Sigmoid colon (tissue), 7 donors: ENCODE data around the gene TMEM215. TPM values are rescaled to one million over a fixed set of nuclear protein-coding genes. Genes with fewer than 3 reads are reported as not detected.
A peak's percentile ranks its signal among the peaks of the same experiment; 100 is the strongest.

ENCODE experiments used
- DNase-seq: peaks from one replicate; pipeline ENCODE4 v3.0.0-alpha.2; 2019
- H3K27ac ChIP-seq, 4 donors: fragments of 200-600 bp; sonication (generic); one replicate each; pipeline ENCODE4 v1.5.1; 2016 to 2019; ENCODE audit warnings: mild to moderate bottlenecking in 1 of 4
- H3K27me3 ChIP-seq, 3 donors: fragments of 200-600 bp; sonication (generic); one replicate each; pipeline ENCODE4 v1.5.1; 2019; ENCODE audit warnings: mild to moderate bottlenecking in 1 of 3
- H3K36me3 ChIP-seq, 4 donors: fragments of 200-600 bp; sonication (generic); one replicate each; pipeline ENCODE4 v1.5.1; 2016 to 2019
- H3K4me1 ChIP-seq, 4 donors: fragments of 200-600 bp; sonication (generic); one replicate each; pipeline ENCODE4 v1.5.1; 2017 to 2019
- H3K4me3 ChIP-seq, 4 donors: fragments of 200-600 bp; sonication (generic); one replicate each; pipeline ENCODE4 v1.5.1; 2017 to 2019; ENCODE audit warnings: mild to moderate bottlenecking in 2 of 4, moderate library complexity in 1 of 4
- H3K9me3 ChIP-seq, 4 donors: fragments of 200-600 bp in 3 of 4; sonication (generic) in 3 of 4; one replicate each; pipeline versions ENCODE4 v1.5.1 to v1.6.1; 2013 to 2019
- EP300 ChIP-seq, 4 donors: sonication (generic); formaldehyde crosslinking; IDR thresholded peaks; one replicate each; pipeline ENCODE4 v1.6.1; 2017; ENCODE audit warnings: antibody characterized with exemption in 4 of 4
- POLR2A ChIP-seq, 2 donors: fragments of 450-650 bp; IDR thresholded peaks; one replicate each; pipeline ENCODE4 v1.6.1; 2016; ENCODE audit warnings: antibody characterized with exemption in 2 of 2, mild to moderate bottlenecking in 2 of 2, moderate library complexity in 2 of 2
- POLR2AphosphoS5 ChIP-seq, 4 donors: sonication (generic); formaldehyde crosslinking; IDR thresholded peaks; one replicate each; pipeline ENCODE4 v1.6.1; 2017; ENCODE audit warnings: antibody characterized with exemption in 4 of 4
- WGBS, 2 donors: extraction: QIAGEN DNeasy Blood & Tissue Kit; methylation state at CpG; one replicate each; pipeline ENCODE4 v1.1.7; 2013; 5-methylcytosine and 5-hydroxymethylcytosine counted together
- intact Hi-C: fragments of 100-400 bp; cut with DNase I; formaldehyde crosslinking; loops from one replicate; pipeline ENCODE4 v1.15.1; 2023
- polyA plus RNA-seq, 3 donors: library from polyadenylated mRNA; stranded (reverse); fragments of 200-250 nt; gene quantifications; one replicate each; pipeline ENCODE4 v1.2.3, GENCODE V29; 2013
- total RNA-seq, 4 donors: library from RNA; depleted of rRNA; stranded (reverse); fragments of >200 nt; gene quantifications; one replicate each; pipeline ENCODE4 v1.1.0, GENCODE V29; 2016
- TF ChIP-seq, protein P1 (sequence below), 4 experiments: fragments of 450-650 bp in 3 of 4; fragments of 200-600 bp in 1 of 4; IDR thresholded peaks; one replicate each; pipeline ENCODE4 v1.5.1; 2016 to 2019; ENCODE audit warnings: antibody characterized with exemption in 4 of 4, mild to moderate bottlenecking in 3 of 4, moderate library complexity in 2 of 4
- donor health status: healthy with polysubstance abuse.
- donor health status: Bipolar disorder and iron deficiency.
- donor health status: healthy.

TMEM215 gene, protein sequence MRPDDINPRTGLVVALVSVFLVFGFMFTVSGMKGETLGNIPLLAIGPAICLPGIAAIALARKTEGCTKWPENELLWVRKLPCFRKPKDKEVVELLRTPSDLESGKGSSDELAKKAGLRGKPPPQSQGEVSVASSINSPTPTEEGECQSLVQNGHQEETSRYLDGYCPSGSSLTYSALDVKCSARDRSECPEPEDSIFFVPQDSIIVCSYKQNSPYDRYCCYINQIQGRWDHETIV
- total RNA-seq: not detected
- not detected for polyA plus RNA-seq

DNA sequence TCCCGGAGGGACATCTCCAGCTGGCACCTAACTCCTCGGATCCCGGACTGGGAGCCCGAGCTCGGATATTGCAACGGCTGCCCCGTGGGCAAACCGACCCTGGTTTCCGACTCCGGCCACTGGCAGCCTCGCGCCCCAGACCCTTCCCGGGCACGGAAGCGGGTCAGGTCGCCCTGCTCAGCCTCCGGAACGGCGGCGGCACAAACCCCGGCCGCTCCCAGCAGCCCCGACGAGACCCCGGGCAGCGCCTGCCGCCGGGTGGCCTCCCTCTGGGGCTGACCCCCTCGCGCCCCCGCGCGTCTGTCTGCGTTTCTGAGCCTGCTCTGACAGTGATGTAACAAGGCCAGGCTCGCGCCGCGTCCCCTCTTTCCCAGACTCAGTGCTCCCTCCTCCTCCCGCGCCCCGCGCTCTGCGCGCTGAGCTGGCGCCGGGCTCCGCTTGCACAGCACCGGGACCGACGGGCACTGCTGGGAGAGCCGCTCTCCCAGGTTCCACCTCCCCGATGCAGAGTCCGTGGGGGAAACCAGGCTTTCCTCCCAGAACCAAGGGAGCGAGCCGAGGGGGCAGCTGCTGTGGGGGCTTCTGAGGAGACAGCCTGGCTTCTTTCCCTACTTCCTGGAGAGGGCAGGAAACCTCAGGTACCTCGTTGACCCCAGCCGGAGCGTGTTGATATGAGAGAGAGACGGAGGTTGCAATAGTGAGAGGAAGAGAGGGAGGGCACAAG is at the start of gene TMEM215:
TMEM215 (plus strand) TSS at position 373 of the 724 bp plus-strand sequence. CDS start 644 bp downstream, outside the sequence.
- WGBS, 2 donors: 3 to 19% methylated on average over 59 of the region's 59 CpGs
- H3K9me3 ChIP-seq: no peaks in the 10 kb centered on the region
- peak within 1 kb of the TSS in 2 of 4 donors; percentile 23 to 30 for H3K4me3 ChIP-seq
- no peak for TF ChIP-seq POLR2A (IDR thresholded peaks at IDR 0.05)
- TF ChIP-seq, protein P1, sequence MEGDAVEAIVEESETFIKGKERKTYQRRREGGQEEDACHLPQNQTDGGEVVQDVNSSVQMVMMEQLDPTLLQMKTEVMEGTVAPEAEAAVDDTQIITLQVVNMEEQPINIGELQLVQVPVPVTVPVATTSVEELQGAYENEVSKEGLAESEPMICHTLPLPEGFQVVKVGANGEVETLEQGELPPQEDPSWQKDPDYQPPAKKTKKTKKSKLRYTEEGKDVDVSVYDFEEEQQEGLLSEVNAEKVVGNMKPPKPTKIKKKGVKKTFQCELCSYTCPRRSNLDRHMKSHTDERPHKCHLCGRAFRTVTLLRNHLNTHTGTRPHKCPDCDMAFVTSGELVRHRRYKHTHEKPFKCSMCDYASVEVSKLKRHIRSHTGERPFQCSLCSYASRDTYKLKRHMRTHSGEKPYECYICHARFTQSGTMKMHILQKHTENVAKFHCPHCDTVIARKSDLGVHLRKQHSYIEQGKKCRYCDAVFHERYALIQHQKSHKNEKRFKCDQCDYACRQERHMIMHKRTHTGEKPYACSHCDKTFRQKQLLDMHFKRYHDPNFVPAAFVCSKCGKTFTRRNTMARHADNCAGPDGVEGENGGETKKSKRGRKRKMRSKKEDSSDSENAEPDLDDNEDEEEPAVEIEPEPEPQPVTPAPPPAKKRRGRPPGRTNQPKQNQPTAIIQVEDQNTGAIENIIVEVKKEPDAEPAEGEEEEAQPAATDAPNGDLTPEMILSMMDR (IDR thresholded peaks at IDR 0.05): no peak
- TF ChIP-seq POLR2AphosphoS5 (IDR thresholded peaks at IDR 0.05): no peak
- TF ChIP-seq EP300 (IDR thresholded peaks at IDR 0.05): no peak
- H3K27ac ChIP-seq: no peak within 1 kb of the TSS
- peaks cover 0 to 16% (median 7%) of the 10 kb centered on the region in 4 donors for H3K4me1 ChIP-seq
- intact Hi-C loops: no loop called here
- DNase-seq: no peak
- peaks cover 7 to 44% (median 25%) of the 10 kb centered on the region in 3 donors for H3K27me3 ChIP-seq
- no peaks in the 10 kb centered on the region for H3K36me3 ChIP-seq

DNA sequence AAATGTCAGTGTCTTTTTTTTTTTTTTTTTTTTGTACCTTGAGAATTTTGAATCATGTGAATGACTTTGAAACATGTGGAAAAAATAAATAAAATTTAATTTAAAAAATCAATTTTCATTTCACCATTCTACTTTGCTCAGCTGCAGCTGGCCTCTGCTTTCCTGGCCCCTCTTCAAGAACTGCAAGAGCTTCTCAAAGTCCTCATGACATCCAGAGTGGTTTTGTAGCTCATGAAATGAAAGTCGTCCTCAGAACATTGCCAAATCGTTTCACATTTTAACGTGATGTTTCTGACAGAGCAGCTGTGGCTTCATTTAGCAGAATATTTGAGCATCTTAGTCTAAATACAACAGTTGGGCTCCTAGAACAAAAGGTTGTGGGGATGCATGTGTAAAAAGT is 47.9 kb upstream of the TMEM215 start:
- intact Hi-C loops: no loop called here
- Histone ChIP-seq H3K9me3 (no peaks in the 10 kb centered on the region), H3K27me3 (no peaks in the 10 kb centered on the region), H3K27ac (no peak overlapping the region), H3K36me3 (no peaks in the 10 kb centered on the region), H3K4me3 (no peak overlapping the region), H3K4me1 (no peaks in the 10 kb centered on the region)
- no peak for DNase-seq
- no peak for TF ChIP-seq EP300 (IDR thresholded peaks at IDR 0.05)
- TF ChIP-seq POLR2A (IDR thresholded peaks at IDR 0.05): no peak
- no peak for TF ChIP-seq POLR2AphosphoS5 (IDR thresholded peaks at IDR 0.05)
- TF ChIP-seq, protein P1 (IDR thresholded peaks at IDR 0.05): no peak
- 70 to 83% methylated on average over 3 of the region's 3 CpGs for WGBS, 2 donors

GRCh38 chr9:32737378-32737777 is 46.0 kb upstream of the TMEM215 start:
- no peak for DNase-seq
- H3K36me3 ChIP-seq: no peaks in the 10 kb centered on the region
- H3K4me3 ChIP-seq: no peak overlapping the region
- TF ChIP-seq POLR2A (IDR thresholded peaks at IDR 0.05) (no peak), POLR2AphosphoS5 (IDR thresholded peaks at IDR 0.05) (no peak), EP300 (IDR thresholded peaks at IDR 0.05) (no peak)
- TF ChIP-seq, protein P1 (IDR thresholded peaks at IDR 0.05): no peak
- no peak overlapping the region for H3K27ac ChIP-seq
- intact Hi-C loops: no loop called here
- H3K4me1 ChIP-seq: no peaks in the 10 kb centered on the region
- WGBS, 2 donors: 73 to 78% methylated on average over 1 of the region's 1 CpG
- no peaks in the 10 kb centered on the region for H3K9me3 ChIP-seq
- H3K27me3 ChIP-seq: no peaks in the 10 kb centered on the region

- TF ChIP-seq, protein P1 (IDR thresholded peaks at IDR 0.05): no peak
- TF ChIP-seq POLR2AphosphoS5 (IDR thresholded peaks at IDR 0.05) (no peak), EP300 (IDR thresholded peaks at IDR 0.05) (no peak), POLR2A (IDR thresholded peaks at IDR 0.05) (no peak)
- no peak overlapping the region for H3K4me3 ChIP-seq
- H3K4me1 ChIP-seq: no peaks in the 10 kb centered on the region
- WGBS, 2 donors: 77 to 83% methylated on average over 4 of the region's 4 CpGs
- H3K27me3 ChIP-seq: no peaks in the 10 kb centered on the region
- no peak overlapping the region for H3K27ac ChIP-seq
- no peak for DNase-seq
- no peaks in the 10 kb centered on the region for H3K36me3 ChIP-seq
- intact Hi-C loops: no loop called here
- H3K9me3 ChIP-seq: no peaks in the 10 kb centered on the region
Observed at GRCh38 chr9:32738501-32739172, 44.7 kb upstream of the TMEM215 start.
